Adrenal gland (tissue), 12 donors: ENCODE data around the gene SNN. TPM values are rescaled to one million over a fixed set of nuclear protein-coding genes. Genes with fewer than 3 reads are reported as not detected.

Experiments
- DNase-seq, 7 donors: peaks; one replicate each; pipeline ENCODE4 v3.0.0-alpha.2; 2019 to 2020
- H3K27ac ChIP-seq, 5 donors: fragments of 200-600 bp; sonication (generic) in 4 of 5; 1 replicate in 3 of 5; 2 replicates in 2 of 5; pipeline versions ENCODE4 v1.5.1 to v1.8.0; 2016 to 2020; ENCODE audit warnings: mild to moderate bottlenecking in 1 of 5
- H3K27me3 ChIP-seq: fragments of 200-600 bp; 2 replicates; pipeline ENCODE4 v1.8.0; 2021
- H3K36me3 ChIP-seq, 2 donors: fragments of 200-600 bp; replicated peaks in 1 of 2; 1 replicate in 1 of 2; 2 replicates in 1 of 2; pipeline versions ENCODE4 v1.5.1 to v1.8.0; 2018 to 2022
- H3K4me1 ChIP-seq, 2 donors: fragments of 200-600 bp; replicated peaks in 1 of 2; 1 replicate in 1 of 2; 2 replicates in 1 of 2; pipeline versions ENCODE4 v1.5.1 to v1.8.0; 2018 to 2021
- H3K4me3 ChIP-seq, 4 donors: fragments of 200-600 bp; sonication (generic) in 3 of 4; one replicate each; pipeline ENCODE4 v1.5.1; 2016 to 2018
- H3K9me3 ChIP-seq, 3 donors: fragments of 200-600 bp; sonication (generic) in 1 of 3; replicated peaks in 1 of 3; 1 replicate in 2 of 3; 2 replicates in 1 of 3; pipeline versions ENCODE4 v1.5.1 to v1.8.0; 2016 to 2021
- POLR2A ChIP-seq, 2 donors: fragments of 450-650 bp; IDR thresholded peaks; one replicate each; pipeline ENCODE4 v1.6.1; 2017; ENCODE audit warnings: antibody characterized with exemption in 2 of 2, mild to moderate bottlenecking in 2 of 2, moderate library complexity in 1 of 2
- WGBS, 4 donors: extraction: QIAGEN DNeasy Blood & Tissue Kit in 2 of 4; methylation state at CpG; one replicate each; pipeline versions ENCODE4 v1.1.5 to v1.1.7; 2013 to 2017; 5-methylcytosine and 5-hydroxymethylcytosine counted together
- intact Hi-C, 2 donors: fragments of 100-400 bp; cut with DNase I; formaldehyde crosslinking; loops; one replicate each; pipeline versions ENCODE4 v1.14.1 to v1.15.0; 2022 to 2023
- polyA plus RNA-seq, 3 donors: library from polyadenylated mRNA; stranded (reverse); fragments of 200-250 nt in 2 of 3; fragments of 350-450 nt in 1 of 3; fragmentation: Illumina TruSeq in 1 of 3; extraction: RNeasy Lipid Tissue Mini Kit (QIAGEN cat#74804) in 1 of 3; gene quantifications; one replicate each; pipeline ENCODE4 v1.2.3, GENCODE V29; 2013 to 2014
- total RNA-seq, 9 donors: library from RNA; depleted of rRNA in 4 of 9; stranded (reverse); fragments of >200 nt in 4 of 9; fragments of 120-200 nt in 1 of 9; fragmentation: NEBNext Ultra II Directional in 1 of 9; extraction: Animal tissue kit (Norgen Biotek cat#: 25700) in 1 of 9; gene quantifications; one replicate each; pipeline versions ENCODE4 v1.1.0 to v1.2.4, GENCODE V29; 2013 to 2023
- TF ChIP-seq, protein P1 (sequence below), 6 experiments: fragments of 450-650 bp in 4 of 6; fragments of 200-600 bp in 2 of 6; sonication (generic) in 1 of 6; IDR thresholded peaks; 1 replicate in 5 of 6; 2 replicates in 1 of 6; pipeline versions ENCODE4 v1.5.1 to v1.8.0; 2016 to 2021; ENCODE audit warnings: antibody characterized with exemption in 6 of 6, mild to moderate bottlenecking in 2 of 6, moderate library complexity in 1 of 6
- donor health status: healthy with polysubstance abuse.
- donor health status: Bipolar disorder and iron deficiency.
- donor health status: DM: yes; HTN: yes; CAD: no.
- donor health status: DM: no; HTN: no; CAD: no.
- donor health status: DM: no; HTN: no; CAD: no.
- donor health status: DM: yes; HTN: yes; CAD: no.

Gene SNN
- total and polyA plus RNA-seq, 12 donors, result 10.5 to 94.7 (median 39.3) TPM

- peaks cover 0 to 27% of the 10 kb centered on the region in 2 donors for H3K36me3 ChIP-seq
- DNase-seq, result no peak
- intact Hi-C loops, result loop anchor here (5.0 to 10.0 kb wide), 3 partner anchors 72 to 319 kb away; no protein-coding TSS in a partner anchor
- H3K27ac ChIP-seq, result no peak overlapping the region
- H3K9me3 ChIP-seq, result no peaks in the 10 kb centered on the region
- no peaks in the 10 kb centered on the region for H3K4me1 ChIP-seq
- H3K27me3 ChIP-seq, result no peaks in the 10 kb centered on the region
- no peak overlapping the region for H3K4me3 ChIP-seq
- TF ChIP-seq, protein P1, sequence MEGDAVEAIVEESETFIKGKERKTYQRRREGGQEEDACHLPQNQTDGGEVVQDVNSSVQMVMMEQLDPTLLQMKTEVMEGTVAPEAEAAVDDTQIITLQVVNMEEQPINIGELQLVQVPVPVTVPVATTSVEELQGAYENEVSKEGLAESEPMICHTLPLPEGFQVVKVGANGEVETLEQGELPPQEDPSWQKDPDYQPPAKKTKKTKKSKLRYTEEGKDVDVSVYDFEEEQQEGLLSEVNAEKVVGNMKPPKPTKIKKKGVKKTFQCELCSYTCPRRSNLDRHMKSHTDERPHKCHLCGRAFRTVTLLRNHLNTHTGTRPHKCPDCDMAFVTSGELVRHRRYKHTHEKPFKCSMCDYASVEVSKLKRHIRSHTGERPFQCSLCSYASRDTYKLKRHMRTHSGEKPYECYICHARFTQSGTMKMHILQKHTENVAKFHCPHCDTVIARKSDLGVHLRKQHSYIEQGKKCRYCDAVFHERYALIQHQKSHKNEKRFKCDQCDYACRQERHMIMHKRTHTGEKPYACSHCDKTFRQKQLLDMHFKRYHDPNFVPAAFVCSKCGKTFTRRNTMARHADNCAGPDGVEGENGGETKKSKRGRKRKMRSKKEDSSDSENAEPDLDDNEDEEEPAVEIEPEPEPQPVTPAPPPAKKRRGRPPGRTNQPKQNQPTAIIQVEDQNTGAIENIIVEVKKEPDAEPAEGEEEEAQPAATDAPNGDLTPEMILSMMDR (IDR thresholded peaks at IDR 0.05), result no peak
- no peak for TF ChIP-seq POLR2A (IDR thresholded peaks at IDR 0.05)
Measured at GRCh38 chr16:11716336-11716735, 48.1 kb downstream of the SNN start.

DNA sequence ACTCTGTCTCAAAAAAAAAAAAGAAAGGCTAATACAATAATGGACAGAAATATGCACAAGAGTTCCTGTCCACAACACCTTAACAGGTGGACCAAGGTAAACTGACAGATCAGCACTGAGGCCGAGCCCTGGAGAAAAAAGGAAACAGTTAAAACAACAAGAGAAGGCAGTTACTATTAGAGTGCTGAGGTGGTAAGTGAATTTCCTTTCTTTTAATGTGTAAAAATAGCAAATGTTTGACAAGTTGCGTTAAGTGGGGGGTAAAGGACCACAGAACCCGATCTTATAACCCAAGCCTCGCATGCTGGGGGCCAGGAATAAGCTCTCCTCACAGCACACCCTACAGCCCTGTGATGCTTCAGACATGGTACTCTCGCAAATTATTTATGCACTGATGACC is 49.6 kb downstream of the SNN start:
- intact Hi-C loops, result loop anchor here (5.0 to 10.0 kb wide), 3 partner anchors 73 to 321 kb away; no protein-coding TSS in a partner anchor
- Histone ChIP-seq H3K9me3 (no peaks in the 10 kb centered on the region), H3K4me3 (no peak overlapping the region), H3K4me1 (no peaks in the 10 kb centered on the region), H3K27me3 (no peaks in the 10 kb centered on the region), H3K36me3 (peaks cover 0 to 25% of the 10 kb centered on the region in 2 donors), H3K27ac (no peak overlapping the region)
- no peak for DNase-seq
- 66 to 87% (median 82%) methylated on average over 5 of the region's 5 CpGs for WGBS, 4 donors
- TF ChIP-seq POLR2A (IDR thresholded peaks at IDR 0.05), result no peak

DNA sequence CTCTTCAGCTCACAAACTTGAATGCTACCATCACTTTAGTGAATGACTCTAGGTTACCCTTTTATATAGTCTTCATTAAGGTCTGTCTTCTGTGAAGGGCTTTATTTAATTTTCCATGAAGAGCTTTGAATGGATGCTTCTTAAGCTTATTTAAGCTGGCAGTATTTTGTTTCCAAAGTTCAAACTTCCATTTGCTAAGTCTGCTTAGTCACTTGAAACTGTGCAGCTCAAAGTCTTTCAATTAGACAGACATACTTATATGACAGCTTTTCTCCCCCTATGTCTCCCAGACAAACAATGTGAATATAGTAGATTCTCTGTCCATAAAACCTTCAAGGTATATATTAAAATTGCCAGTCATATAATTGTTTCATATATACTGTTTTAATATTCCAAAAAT is 50.9 kb downstream of the SNN start:
- no peaks in the 10 kb centered on the region for H3K9me3 ChIP-seq
- H3K36me3 ChIP-seq, result peaks cover 0 to 23% of the 10 kb centered on the region in 2 donors
- no peaks in the 10 kb centered on the region for H3K27me3 ChIP-seq
- DNase-seq, result no peak
- intact Hi-C loops, result loop anchor here (5.0 to 10.0 kb wide), 3 partner anchors 74 to 322 kb away; no protein-coding TSS in a partner anchor
- TF ChIP-seq, protein P1 (IDR thresholded peaks at IDR 0.05), result no peak
- TF ChIP-seq POLR2A (IDR thresholded peaks at IDR 0.05), result no peak
- H3K27ac ChIP-seq, result no peak overlapping the region
- H3K4me1 ChIP-seq, result no peaks in the 10 kb centered on the region
- H3K4me3 ChIP-seq, result no peak overlapping the region

DNA sequence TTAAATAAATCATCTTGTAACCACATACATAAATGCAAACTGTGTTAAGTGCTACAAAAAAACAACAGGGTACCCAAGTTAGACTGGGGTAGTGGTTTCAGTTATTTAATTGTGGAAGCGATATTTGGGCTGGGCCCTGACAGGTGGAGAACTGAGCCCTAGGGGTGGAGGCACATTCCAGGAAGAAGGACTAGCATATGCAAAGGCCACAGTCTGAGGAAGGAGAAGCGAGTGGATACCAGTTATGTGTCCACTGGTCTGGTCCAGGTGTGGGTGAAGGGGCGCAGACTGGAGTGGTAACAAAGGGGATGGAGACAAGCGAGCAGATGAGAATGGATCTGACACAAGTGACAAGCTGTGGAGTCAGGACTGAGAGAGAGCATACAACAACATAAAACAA is 51.5 kb downstream of the SNN start:
- Histone ChIP-seq H3K9me3 (no peaks in the 10 kb centered on the region), H3K27ac (no peak overlapping the region), H3K27me3 (no peaks in the 10 kb centered on the region), H3K4me1 (no peaks in the 10 kb centered on the region), H3K4me3 (no peak overlapping the region), H3K36me3 (peaks cover 0 to 27% of the 10 kb centered on the region in 2 donors)
- TF ChIP-seq, protein P1 (IDR thresholded peaks at IDR 0.05), result no peak
- TF ChIP-seq POLR2A (IDR thresholded peaks at IDR 0.05), result no peak
- intact Hi-C loops, result loop anchor here (5.0 to 10.0 kb wide), 3 partner anchors 75 to 322 kb away; no protein-coding TSS in a partner anchor
- no peak for DNase-seq
- 96 to 97% (median 97%) methylated on average over 4 of the region's 4 CpGs for WGBS, 4 donors

DNA sequence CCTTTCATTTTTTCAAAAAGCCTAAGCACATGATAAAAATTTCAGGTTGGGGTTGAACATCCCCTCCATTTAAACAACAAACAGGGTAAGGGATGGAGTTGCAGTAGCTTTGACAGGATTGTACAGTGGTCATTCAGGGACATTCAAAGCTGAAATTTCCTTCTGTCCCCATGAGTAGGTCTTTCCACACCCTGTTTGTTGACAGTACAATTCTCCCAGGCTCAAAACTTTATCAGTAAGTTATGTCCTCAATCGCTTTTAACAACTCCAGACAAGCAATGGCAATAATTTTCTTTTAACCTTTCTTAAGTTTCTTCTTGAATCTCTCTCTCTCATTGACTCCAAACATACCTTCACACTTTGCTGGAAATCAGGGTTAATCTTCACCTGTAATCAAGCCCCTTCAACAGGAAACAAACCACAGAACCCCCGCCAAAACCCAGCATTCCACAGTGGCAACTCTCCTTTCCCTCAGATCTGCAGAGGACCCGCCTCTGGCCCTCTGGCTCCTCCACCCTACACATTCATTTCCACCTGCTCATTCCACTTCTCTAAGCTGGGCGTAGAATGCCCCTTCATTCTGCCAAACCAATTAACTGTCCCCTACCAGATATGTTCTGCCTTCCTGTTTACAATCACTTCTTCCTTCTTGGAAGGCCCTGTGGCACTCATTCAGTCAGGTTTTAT is 53.7 kb downstream of the SNN start:
- Histone ChIP-seq H3K9me3 (no peaks in the 10 kb centered on the region), H3K27ac (no peak overlapping the region), H3K36me3 (peaks cover 0 to 42% of the 10 kb centered on the region in 2 donors), H3K4me3 (no peak overlapping the region), H3K27me3 (no peaks in the 10 kb centered on the region), H3K4me1 (no peaks in the 10 kb centered on the region)
- WGBS, 4 donors, result 88 to 92% (median 91%) methylated on average over 4 of the region's 4 CpGs
- TF ChIP-seq, protein P1 (IDR thresholded peaks at IDR 0.05), result no peak
- no peak for TF ChIP-seq POLR2A (IDR thresholded peaks at IDR 0.05)
- intact Hi-C loops, result no loop called here
- DNase-seq, result no peak
